Right cardiac atrium (tissue), 5 donors: ENCODE data around the gene HOXC9. TPM values are rescaled to one million over a fixed set of nuclear protein-coding genes. Genes with fewer than 3 reads are reported as not detected.

Experiments
- ATAC-seq, 2 donors: fragments of 200-7000 bp; cut with Tn5 transposase; one replicate each; pipeline versions ENCODE4 v1.8.0 to v1.9.1; 2020; ENCODE audit warnings: moderate library complexity in 2 of 2, mild to moderate bottlenecking in 1 of 2
- DNase-seq, 3 donors: peaks; one replicate each; pipeline ENCODE4 v3.0.0-alpha.2; 2020
- H3K27ac ChIP-seq: one replicate; pipeline ENCODE4 v1.5.1; 2013; ENCODE audit warnings: mild to moderate bottlenecking, low read length, control low read depth, moderate library complexity
- H3K27me3 ChIP-seq: one replicate; pipeline ENCODE4 v1.6.1; 2013; ENCODE audit not compliant: control insufficient read depth, insufficient read depth
- H3K4me1 ChIP-seq: one replicate; pipeline ENCODE4 v1.6.1; 2013; ENCODE audit warnings: low read length; ENCODE audit not compliant: control insufficient read depth, insufficient read depth
- H3K4me3 ChIP-seq: one replicate; pipeline ENCODE4 v1.5.1; 2013; ENCODE audit warnings: low read length, control low read depth
- H3K9me3 ChIP-seq: one replicate; pipeline ENCODE4 v1.6.1; 2013; ENCODE audit warnings: low read length; ENCODE audit not compliant: control insufficient read depth
- WGBS: extraction: QIAGEN DNeasy Blood & Tissue Kit; methylation state at CpG from one replicate; pipeline ENCODE4 v1.1.7; 2013; 5-methylcytosine and 5-hydroxymethylcytosine counted together
- intact Hi-C, 4 donors: fragments of 100-400 bp; cut with DNase I; formaldehyde crosslinking; loops; one replicate each; pipeline versions ENCODE4 v1.11.0 to v1.14.0; 2022 to 2023
- polyA plus RNA-seq: library from polyadenylated mRNA; stranded (reverse); fragments of 200-250 nt; gene quantifications from one replicate; pipeline ENCODE4 v1.2.3, GENCODE V29; 2013
- total RNA-seq, 4 donors: library from RNA; stranded (reverse); fragmentation: NEBNext Ultra II Directional; extraction: Animal tissue kit (Norgen Biotek cat#: 25700); gene quantifications; one replicate each; pipeline ENCODE4 v1.2.1, GENCODE V29; 2021
- donor health status: healthy with polysubstance abuse.
- donor health status: DM: no; HTN: yes; CAD: no.
- donor health status: DM: no; HTN: no; CAD: no.
- donor health status: DM: no; HTN: yes; CAD: no; lungs with severe emphysema.
- donor health status: DM: yes; HTN: yes; CAD: no.

Gene HOXC9
- total and polyA plus RNA-seq, 5 donors, result 0.15 TPM; not detected in 4

- Histone ChIP-seq H3K9me3 (no peaks in the 10 kb centered on the region), H3K4me1 (no peaks in the 10 kb centered on the region), H3K27ac (no peak within 1 kb of the TSS), H3K4me3 (peak within 1 kb of the TSS; percentile 31), H3K27me3 (no peaks in the 10 kb centered on the region)
- WGBS, result 8% methylated on average over 21 of the region's 21 CpGs
- intact Hi-C loops, result no loop called here
- ATAC-seq, result no peak
- DNase-seq, result no peak
These were observed 27.2 kb upstream of the HOXC9 start, which contains the start of gene HOXC11 for GRCh38 chr12:53972722-53973235. Gene HOXC11, plus strand, starts transcription at chr12:53973126. Its CDS starts 116 bp downstream, at chr12:53973242.

DNA sequence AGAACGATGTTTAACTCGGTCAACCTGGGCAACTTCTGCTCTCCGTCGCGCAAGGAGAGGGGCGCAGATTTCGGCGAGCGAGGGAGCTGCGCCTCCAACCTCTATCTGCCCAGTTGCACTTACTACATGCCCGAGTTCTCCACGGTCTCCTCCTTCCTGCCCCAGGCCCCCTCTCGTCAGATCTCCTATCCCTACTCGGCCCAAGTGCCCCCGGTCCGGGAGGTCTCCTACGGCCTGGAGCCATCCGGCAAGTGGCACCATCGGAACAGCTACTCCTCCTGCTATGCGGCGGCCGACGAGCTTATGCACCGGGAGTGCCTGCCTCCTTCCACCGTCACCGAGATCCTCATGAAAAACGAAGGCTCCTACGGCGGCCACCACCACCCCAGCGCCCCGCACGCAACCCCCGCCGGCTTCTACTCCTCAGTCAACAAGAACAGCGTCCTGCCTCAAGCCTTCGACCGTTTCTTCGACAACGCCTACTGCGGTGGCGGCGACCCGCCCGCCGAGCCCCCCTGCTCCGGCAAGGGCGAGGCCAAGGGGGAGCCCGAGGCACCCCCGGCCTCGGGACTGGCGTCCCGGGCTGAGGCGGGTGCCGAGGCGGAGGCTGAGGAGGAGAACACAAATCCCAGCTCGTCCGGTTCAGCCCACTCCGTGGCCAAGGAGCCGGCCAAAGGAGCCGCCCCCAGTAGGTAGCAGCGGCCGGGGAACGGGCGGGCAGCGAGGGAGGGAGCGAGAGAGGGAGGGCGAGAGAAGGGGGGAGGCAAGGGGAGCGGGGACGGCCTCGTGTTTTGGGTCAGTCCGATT, 26.5 kb upstream of the HOXC9 start:
- H3K4me1 ChIP-seq, result no peaks in the 10 kb centered on the region
- DNase-seq, result peak in 1 of 3 donors; percentile 54
- H3K27ac ChIP-seq, result no peak overlapping the region
- intact Hi-C loops, result no loop called here
- 3% methylated on average over 71 of the region's 71 CpGs for WGBS
- peak overlapping the region; percentile 31 for H3K4me3 ChIP-seq
- no peaks in the 10 kb centered on the region for H3K9me3 ChIP-seq
- peak in 1 of 2 donors; percentile 34 for ATAC-seq
- no peaks in the 10 kb centered on the region for H3K27me3 ChIP-seq

GRCh38 chr12:53974084-53975063, 25.6 kb upstream of the HOXC9 start, which contains the start of gene HOTAIR:
Gene HOTAIR, minus strand, starts transcription at chr12:53974954.
- 3% methylated on average over 63 of the region's 63 CpGs for WGBS
- H3K27ac ChIP-seq, result no peak within 1 kb of the TSS
- intact Hi-C loops, result no loop called here
- no peaks in the 10 kb centered on the region for H3K27me3 ChIP-seq
- DNase-seq (peak in 1 of 3 donors; percentile 68), ATAC-seq (no peak)
- peak within 1 kb of the TSS; percentile 31 for H3K4me3 ChIP-seq
- no peaks in the 10 kb centered on the region for H3K4me1 ChIP-seq
- H3K9me3 ChIP-seq, result no peaks in the 10 kb centered on the region

GRCh38 chr12:53975064-53975471, 24.9 kb upstream of the HOXC9 start:
- 2% methylated on average over 25 of the region's 25 CpGs for WGBS
- no peaks in the 10 kb centered on the region for H3K27me3 ChIP-seq

DNA sequence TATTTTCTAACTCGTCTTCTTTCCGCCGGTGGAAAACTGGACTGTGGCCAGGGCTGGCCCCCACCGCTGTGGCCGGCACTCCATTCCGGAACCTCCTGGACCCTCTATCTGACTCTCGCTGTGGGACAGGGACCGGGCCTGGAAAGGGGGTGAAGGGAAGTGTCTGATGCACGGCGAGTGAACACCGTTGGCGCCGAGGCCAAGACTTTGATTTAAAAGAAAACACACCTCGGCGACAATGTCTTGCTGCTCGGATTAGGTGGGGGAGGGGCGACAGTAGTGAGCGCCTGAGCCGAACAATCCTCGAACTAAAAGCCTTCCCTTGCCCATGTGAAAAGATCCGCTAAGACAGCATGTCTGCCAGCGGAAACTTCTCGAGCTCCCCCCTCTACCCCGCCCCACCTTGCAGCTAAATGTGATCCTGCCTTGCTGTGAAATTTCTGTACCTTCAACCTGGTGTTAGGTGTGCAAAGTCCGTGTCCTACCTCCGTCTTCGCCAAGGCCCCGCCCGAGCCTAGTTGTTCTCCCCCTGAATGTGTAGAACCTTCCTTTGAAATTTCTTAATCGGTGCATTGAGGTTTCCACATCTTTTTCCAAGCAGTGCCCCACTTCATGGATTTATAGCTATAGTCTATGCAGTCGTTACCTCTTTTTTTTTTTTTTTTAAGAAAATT, 24.3 kb upstream of the HOXC9 start:
- intact Hi-C loops, result no loop called here
- WGBS, result 9% methylated on average over 31 of the region's 31 CpGs
- no peaks in the 10 kb centered on the region for H3K4me1 ChIP-seq
- ATAC-seq (no peak), DNase-seq (peak in 1 of 3 donors; percentile 29)
- no peaks in the 10 kb centered on the region for H3K9me3 ChIP-seq
- H3K27me3 ChIP-seq, result no peaks in the 10 kb centered on the region
- peak overlapping the region; percentile 1 for H3K4me3 ChIP-seq
- no peak overlapping the region for H3K27ac ChIP-seq

More at GRCh38 chr12:53975064-53975471, 24.9 kb upstream of the HOXC9 start:
- DNase-seq, result no peak
- H3K9me3 ChIP-seq, result no peaks in the 10 kb centered on the region
- H3K4me3 ChIP-seq, result peak overlapping the region; percentile 1
- intact Hi-C loops, result no loop called here
- no peak overlapping the region for H3K27ac ChIP-seq
- ATAC-seq, result no peak
- H3K4me1 ChIP-seq, result no peaks in the 10 kb centered on the region

DNA sequence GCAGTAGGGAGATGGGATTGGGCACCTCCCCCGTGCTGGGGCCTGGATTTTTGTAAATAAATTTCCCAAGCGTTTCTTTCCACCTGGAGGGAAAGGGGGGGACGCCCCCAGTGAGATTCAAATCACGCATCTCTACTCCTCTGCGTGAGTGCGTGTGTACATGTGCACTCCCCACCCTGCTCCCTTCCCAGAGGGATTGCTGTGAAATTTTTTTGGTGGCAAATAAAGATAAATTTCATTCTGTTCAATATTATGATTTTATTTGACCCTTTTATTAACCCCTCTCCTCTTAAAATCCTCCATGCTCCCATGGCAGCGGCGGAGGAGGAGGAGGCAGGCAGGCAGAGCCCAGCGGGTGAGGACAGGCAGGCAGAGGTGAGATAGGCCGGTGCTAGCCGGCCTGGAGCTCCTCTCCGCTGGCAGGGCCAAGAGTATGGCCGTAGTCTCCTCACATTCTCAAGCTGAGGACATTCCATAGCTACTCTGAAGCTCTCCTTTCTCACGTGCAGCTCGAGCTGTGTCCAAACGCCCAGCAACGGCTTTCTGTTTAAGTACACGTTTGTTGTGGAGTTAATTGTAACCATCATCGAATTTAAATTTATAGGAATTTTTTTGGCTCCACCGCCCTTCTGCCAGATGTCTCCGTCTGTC, 23.7 kb upstream of the HOXC9 start:
- no peaks in the 10 kb centered on the region for H3K27me3 ChIP-seq
- no peaks in the 10 kb centered on the region for H3K4me1 ChIP-seq
- no peak overlapping the region for H3K27ac ChIP-seq
- H3K4me3 ChIP-seq, result no peak overlapping the region
- H3K9me3 ChIP-seq, result no peaks in the 10 kb centered on the region
- WGBS, result 16% methylated on average over 21 of the region's 21 CpGs
- intact Hi-C loops, result no loop called here
- DNase-seq (peak in 1 of 3 donors; percentile 23), ATAC-seq (no peak)

DNA sequence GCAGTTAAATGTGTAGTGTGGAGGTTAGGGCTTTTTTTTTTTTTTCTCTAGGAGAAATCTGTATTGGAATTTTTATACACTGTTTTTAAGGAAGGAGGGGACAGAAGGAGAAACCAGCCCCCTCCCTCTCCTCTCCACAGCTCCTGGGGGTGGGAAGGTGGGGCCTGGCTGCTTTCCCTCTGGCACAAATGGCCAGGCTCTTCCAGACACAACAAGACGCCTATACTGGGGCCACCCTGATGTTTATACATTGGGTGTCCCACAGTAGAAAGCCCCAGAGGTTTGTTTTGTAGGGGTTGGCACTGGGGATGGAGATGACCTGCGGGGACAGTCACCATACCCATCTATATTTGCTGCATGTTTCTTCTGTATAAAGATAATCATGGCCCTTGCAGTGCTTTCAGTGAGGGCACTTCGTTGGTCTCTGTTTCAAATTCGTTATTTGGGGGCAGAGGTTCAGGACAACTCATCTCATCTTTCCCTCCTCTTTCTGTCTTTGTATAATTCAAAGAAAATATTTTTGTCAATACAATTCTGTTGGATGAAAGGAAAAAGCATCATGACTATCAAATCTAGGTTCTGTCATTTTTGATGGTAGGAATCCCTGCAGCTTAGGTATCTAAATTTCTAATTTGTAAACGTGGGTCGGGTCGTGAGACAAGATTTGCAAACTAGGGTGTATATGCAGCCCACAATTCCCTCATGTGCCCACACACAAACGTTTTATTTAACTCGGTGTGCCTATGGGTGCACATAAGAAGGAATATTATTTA, 23.0 kb upstream of the HOXC9 start:
- WGBS, result 8% methylated on average over 9 of the region's 9 CpGs
- H3K27ac ChIP-seq, result no peak overlapping the region
- no peaks in the 10 kb centered on the region for H3K4me1 ChIP-seq
- no peak for ATAC-seq
- DNase-seq, result peak in 1 of 3 donors; percentile 18
- H3K4me3 ChIP-seq, result no peak overlapping the region
- no peaks in the 10 kb centered on the region for H3K9me3 ChIP-seq
- intact Hi-C loops, result no loop called here
- H3K27me3 ChIP-seq, result no peaks in the 10 kb centered on the region

GRCh38 chr12:53977596-53978445, 22.1 kb upstream of the HOXC9 start:
- ATAC-seq (no peak), DNase-seq (peak in 1 of 3 donors; percentile 13)
- Histone ChIP-seq H3K27me3 (no peaks in the 10 kb centered on the region), H3K9me3 (no peaks in the 10 kb centered on the region), H3K27ac (no peak overlapping the region), H3K4me1 (no peaks in the 10 kb centered on the region), H3K4me3 (no peak overlapping the region)
- intact Hi-C loops, result no loop called here
- WGBS, result 7% methylated on average over 11 of the region's 11 CpGs
